Measurements from ENCODE around the gene PDE3A. TPM values are rescaled to one million over a fixed set of nuclear protein-coding genes. Genes with fewer than 3 reads are reported as not detected.
A peak's percentile ranks its signal among the peaks of the same experiment; 100 is the strongest.

PDE3A gene
- total RNA-seq, 1 donor from 2014 or later, result 0.14 TPM

GRCh38 chr12:20366776-20367409 lies 1.4 kb upstream of the PDE3A start:
- no peaks in the 10 kb centered on the region for H3K9me3 Mint-ChIP-seq
- DNase-seq (ENCODE audit: low spot score), result no peak
- no peak overlapping the region for H3K27ac Mint-ChIP-seq
- no peak overlapping the region for H3K4me3 Mint-ChIP-seq (ENCODE audit: low read depth)
- no peaks in the 10 kb centered on the region for H3K4me1 Mint-ChIP-seq (ENCODE audit: low read depth)
- intact Hi-C loops (cut with micrococcal nuclease), result no loop called here
- H3K27me3 Mint-ChIP-seq (ENCODE audit: low read depth), result peaks cover 44% of the 10 kb centered on the region
- H3K36me3 Mint-ChIP-seq (ENCODE audit: low read depth), result no peaks in the 10 kb centered on the region

GRCh38 chr12:20367583-20368113 lies 689 bp upstream of the PDE3A start:
- H3K9me3 Mint-ChIP-seq, result no peaks in the 10 kb centered on the region
- H3K4me3 Mint-ChIP-seq (ENCODE audit: low read depth), result no peak overlapping the region
- no peak for DNase-seq (ENCODE audit: low spot score)
- no peak overlapping the region for H3K27ac Mint-ChIP-seq
- H3K27me3 Mint-ChIP-seq (ENCODE audit: low read depth), result peaks cover 44% of the 10 kb centered on the region
- H3K4me1 Mint-ChIP-seq (ENCODE audit: low read depth), result no peaks in the 10 kb centered on the region
- H3K36me3 Mint-ChIP-seq (ENCODE audit: low read depth), result no peaks in the 10 kb centered on the region
- intact Hi-C loops (cut with micrococcal nuclease), result no loop called here

- H3K27ac Mint-ChIP-seq, result no peak overlapping the region
- intact Hi-C loops (cut with micrococcal nuclease), result no loop called here
- H3K4me3 Mint-ChIP-seq (ENCODE audit: low read depth), result peak overlapping the region; percentile 42
These were observed 441 bp downstream of the PDE3A start for GRCh38 chr12:20368651-20369304.

GRCh38 chr12:20369305-20370013 lies 1.1 kb downstream of the PDE3A start:
- intact Hi-C loops (cut with micrococcal nuclease), result loop anchor here (10.0 kb wide), 1 partner anchor 455 kb away; no protein-coding TSS in a partner anchor
- H3K4me3 Mint-ChIP-seq (ENCODE audit: low read depth), result peak overlapping the region; percentile 8
- H3K27ac Mint-ChIP-seq, result no peak overlapping the region
- H3K36me3 Mint-ChIP-seq (ENCODE audit: low read depth), result no peaks in the 10 kb centered on the region
- H3K9me3 Mint-ChIP-seq, result no peaks in the 10 kb centered on the region
- no peaks in the 10 kb centered on the region for H3K4me1 Mint-ChIP-seq (ENCODE audit: low read depth)
- DNase-seq (ENCODE audit: low spot score), result no peak
- H3K27me3 Mint-ChIP-seq (ENCODE audit: low read depth), result peaks cover 44% of the 10 kb centered on the region

More at GRCh38 chr12:20368651-20369304, 441 bp downstream of the PDE3A start:
- no peaks in the 10 kb centered on the region for H3K9me3 Mint-ChIP-seq
- H3K4me1 Mint-ChIP-seq (ENCODE audit: low read depth), result no peaks in the 10 kb centered on the region
- no peaks in the 10 kb centered on the region for H3K36me3 Mint-ChIP-seq (ENCODE audit: low read depth)
- peaks cover 44% of the 10 kb centered on the region for H3K27me3 Mint-ChIP-seq (ENCODE audit: low read depth)
- DNase-seq (ENCODE audit: low spot score), result no peak

GRCh38 chr12:20370014-20370386 lies 1.7 kb downstream of the PDE3A start:
- DNase-seq (ENCODE audit: low spot score), result no peak
- intact Hi-C loops (cut with micrococcal nuclease), result loop anchor here (10.0 kb wide), 1 partner anchor 455 kb away; no protein-coding TSS in a partner anchor
- Mint-ChIP-seq H3K9me3 (no peaks in the 10 kb centered on the region), H3K27me3 (ENCODE audit: low read depth) (peaks cover 43% of the 10 kb centered on the region), H3K4me1 (ENCODE audit: low read depth) (no peaks in the 10 kb centered on the region), H3K27ac (no peak overlapping the region), H3K36me3 (ENCODE audit: low read depth) (no peaks in the 10 kb centered on the region), H3K4me3 (ENCODE audit: low read depth) (no peak overlapping the region)

GRCh38 chr12:20370866-20371519 lies 2.7 kb downstream of the PDE3A start:
- intact Hi-C loops (cut with micrococcal nuclease), result loop anchor here (10.0 kb wide), 1 partner anchor 456 kb away; no protein-coding TSS in a partner anchor
- H3K4me3 Mint-ChIP-seq (ENCODE audit: low read depth), result no peak overlapping the region
- no peak overlapping the region for H3K27ac Mint-ChIP-seq
- no peaks in the 10 kb centered on the region for H3K36me3 Mint-ChIP-seq (ENCODE audit: low read depth)
- H3K4me1 Mint-ChIP-seq (ENCODE audit: low read depth), result no peaks in the 10 kb centered on the region
- H3K27me3 Mint-ChIP-seq (ENCODE audit: low read depth), result peaks cover 41% of the 10 kb centered on the region
- no peaks in the 10 kb centered on the region for H3K9me3 Mint-ChIP-seq
- DNase-seq (ENCODE audit: low spot score), result no peak

- Mint-ChIP-seq H3K4me3 (ENCODE audit: low read depth) (no peak overlapping the region), H3K36me3 (ENCODE audit: low read depth) (no peaks in the 10 kb centered on the region), H3K27ac (no peak overlapping the region), H3K27me3 (ENCODE audit: low read depth) (peaks cover 32% of the 10 kb centered on the region), H3K4me1 (ENCODE audit: low read depth) (no peaks in the 10 kb centered on the region), H3K9me3 (no peaks in the 10 kb centered on the region)
- DNase-seq (ENCODE audit: low spot score), result no peak
- intact Hi-C loops (cut with micrococcal nuclease), result loop anchor here (10.0 kb wide), 1 partner anchor 458 kb away; no protein-coding TSS in a partner anchor
These were observed 4.2 kb downstream of the PDE3A start for GRCh38 chr12:20372326-20373096.

GRCh38 chr12:20374795-20375194 lies 6.5 kb downstream of the PDE3A start:
- Mint-ChIP-seq H3K36me3 (ENCODE audit: low read depth) (no peaks in the 10 kb centered on the region), H3K9me3 (no peaks in the 10 kb centered on the region), H3K4me3 (ENCODE audit: low read depth) (no peak overlapping the region), H3K27me3 (ENCODE audit: low read depth) (peaks cover 15% of the 10 kb centered on the region), H3K4me1 (ENCODE audit: low read depth) (no peaks in the 10 kb centered on the region), H3K27ac (no peak overlapping the region)
- no peak for DNase-seq (ENCODE audit: low spot score)
- intact Hi-C loops (cut with micrococcal nuclease), result loop anchor here (5.0 to 10.0 kb wide), 2 partner anchors 460 to 637 kb away; no protein-coding TSS in a partner anchor

GRCh38 chr12:20375560-20375959 lies 7.2 kb downstream of the PDE3A start:
- Mint-ChIP-seq H3K9me3 (no peaks in the 10 kb centered on the region), H3K4me1 (ENCODE audit: low read depth) (no peaks in the 10 kb centered on the region), H3K27ac (no peak overlapping the region), H3K4me3 (ENCODE audit: low read depth) (no peak overlapping the region), H3K27me3 (ENCODE audit: low read depth) (peaks cover 8% of the 10 kb centered on the region), H3K36me3 (ENCODE audit: low read depth) (no peaks in the 10 kb centered on the region)
- intact Hi-C loops (cut with micrococcal nuclease), result loop anchor here (5.0 to 10.0 kb wide), 2 partner anchors 461 to 638 kb away; no protein-coding TSS in a partner anchor
- DNase-seq (ENCODE audit: low spot score), result no peak

GRCh38 chr12:20376984-20377383 lies 8.6 kb downstream of the PDE3A start:
- DNase-seq (ENCODE audit: low spot score), result no peak
- Mint-ChIP-seq H3K4me1 (ENCODE audit: low read depth) (no peaks in the 10 kb centered on the region), H3K36me3 (ENCODE audit: low read depth) (no peaks in the 10 kb centered on the region), H3K27ac (no peak overlapping the region), H3K27me3 (ENCODE audit: low read depth) (no peaks in the 10 kb centered on the region), H3K9me3 (no peaks in the 10 kb centered on the region), H3K4me3 (ENCODE audit: low read depth) (no peak overlapping the region)
- intact Hi-C loops (cut with micrococcal nuclease), result loop anchor here (5.0 to 10.0 kb wide), 2 partner anchors 462 to 640 kb away; no protein-coding TSS in a partner anchor

GRCh38 chr12:20377750-20378149 lies 9.4 kb downstream of the PDE3A start:
- Mint-ChIP-seq H3K27ac (no peak overlapping the region), H3K4me3 (ENCODE audit: low read depth) (no peak overlapping the region), H3K9me3 (no peaks in the 10 kb centered on the region), H3K36me3 (ENCODE audit: low read depth) (no peaks in the 10 kb centered on the region), H3K4me1 (ENCODE audit: low read depth) (no peaks in the 10 kb centered on the region), H3K27me3 (ENCODE audit: low read depth) (no peaks in the 10 kb centered on the region)
- DNase-seq (ENCODE audit: low spot score), result no peak
- intact Hi-C loops (cut with micrococcal nuclease), result loop anchor here (5.0 to 10.0 kb wide), 2 partner anchors 463 to 640 kb away; no protein-coding TSS in a partner anchor

GRCh38 chr12:20382117-20382516 lies 13.8 kb downstream of the PDE3A start:
- Mint-ChIP-seq H3K27ac (no peak overlapping the region), H3K27me3 (ENCODE audit: low read depth) (no peaks in the 10 kb centered on the region), H3K9me3 (peaks cover 9% of the 10 kb centered on the region), H3K36me3 (ENCODE audit: low read depth) (no peaks in the 10 kb centered on the region), H3K4me3 (ENCODE audit: low read depth) (no peak overlapping the region), H3K4me1 (ENCODE audit: low read depth) (no peaks in the 10 kb centered on the region)
- no peak for DNase-seq (ENCODE audit: low spot score)
- intact Hi-C loops (cut with micrococcal nuclease), result no loop called here

All from activated T-helper 2 cell treated with anti-CD3 and anti-CD28 coated beads, Interferon-gamma antibody, Interleukin-2, Interleukin-4, amounts not matched to agents 10 μg/mL and 5 μg/mL and 100 μg/mL, durations not matched to agents 14 hours and 24 hours and 36 hours (primary cell).